HepG2 (cell line): ENCODE results near the gene TXNDC11. TPM values are rescaled to one million over a fixed set of nuclear protein-coding genes. Genes with fewer than 3 reads are reported as not detected.

Source experiments
- BHLHE40 ChIP-seq: IDR thresholded peaks from 2 replicates; pipeline ENCODE4 v1.6.1; 2011; ENCODE audit warnings: low read length, improper control_type of control experiment
- CBX5 ChIP-seq: sonication (generic); formaldehyde crosslinking; IDR thresholded peaks from 2 replicates; pipeline ENCODE4 v1.4.0; 2020; ENCODE audit warnings: missing genetic modification reagents, borderline replicate concordance
- EED ChIP-seq: sonication (generic); formaldehyde crosslinking; IDR thresholded peaks from 2 replicates; pipeline ENCODE4 v1.5.0; 2020; ENCODE audit warnings: mild to moderate bottlenecking, missing genetic modification reagents
- EHMT2 ChIP-seq: fragments of 200-600 bp; sonication (generic); IDR thresholded peaks from 2 replicates; pipeline ENCODE4 v1.7.0; 2017; ENCODE audit warnings: antibody characterized with exemption, low read depth, low read length, borderline replicate concordance
- HMGXB4 ChIP-seq, 2 experiments: sonication (generic) in 1 of 2; formaldehyde crosslinking in 1 of 2; IDR thresholded peaks; 2 replicates each; pipeline versions ENCODE4 v1.4.0 to v1.6.1; 2018 to 2020; ENCODE audit warnings: missing genetic modification reagents in 2 of 2, borderline replicate concordance in 1 of 2, low read depth in 1 of 2, mild to moderate bottlenecking in 1 of 2, missing biosample characterization in 1 of 2
- MED13 ChIP-seq: sonication (generic); formaldehyde crosslinking; IDR thresholded peaks from 2 replicates; pipeline ENCODE4 v1.5.0; 2020; ENCODE audit warnings: missing genetic modification reagents
- NFE2L1 ChIP-seq: sonication (generic); formaldehyde crosslinking; IDR thresholded peaks from 2 replicates; pipeline ENCODE4 v1.4.0; 2020; ENCODE audit warnings: missing genetic modification reagents, mild to moderate bottlenecking, borderline replicate concordance
- NFYC ChIP-seq: IDR thresholded peaks from 2 replicates; pipeline ENCODE4 v1.6.1; 2016; ENCODE audit warnings: missing genetic modification reagents, missing compliant biosample characterization
- PHF21A ChIP-seq: sonication (generic); formaldehyde crosslinking; IDR thresholded peaks from 2 replicates; pipeline ENCODE4 v1.5.0; 2020; ENCODE audit warnings: mild to moderate bottlenecking, missing genetic modification reagents
- RORA ChIP-seq: sonication (generic); formaldehyde crosslinking; IDR thresholded peaks from 2 replicates; pipeline ENCODE4 v1.5.0; 2020; ENCODE audit warnings: mild to moderate bottlenecking, missing genetic modification reagents, moderate library complexity
- TEAD3 ChIP-seq: optimal IDR thresholded peaks from 2 replicates; pipeline ENCODE3; 2016; ENCODE audit warnings: borderline replicate concordance
- YEATS4 ChIP-seq: sonication (generic); formaldehyde crosslinking; IDR thresholded peaks from 2 replicates; pipeline ENCODE4 v1.4.0; 2020; ENCODE audit warnings: missing genetic modification reagents, borderline replicate concordance
- YY1 ChIP-seq: IDR thresholded peaks from 2 replicates; pipeline ENCODE4 v1.6.1; 2011; ENCODE audit warnings: low read length, low read depth, moderate library complexity, mild to moderate bottlenecking; ENCODE audit not compliant: insufficient read depth, insufficient replicate concordance
- ZBTB7A ChIP-seq: sonication (generic); formaldehyde crosslinking; IDR thresholded peaks from 2 replicates; pipeline ENCODE4 v1.8.0; 2022; ENCODE audit warnings: mild to moderate bottlenecking, missing genetic modification reagents
- ZNF136 ChIP-seq: sonication (generic); formaldehyde crosslinking; IDR thresholded peaks from 2 replicates; pipeline ENCODE4 v1.8.1; 2022; ENCODE audit warnings: low read depth, mild to moderate bottlenecking, moderate library complexity, missing genetic modification reagents
- ZNF276 ChIP-seq: sonication (generic); formaldehyde crosslinking; IDR thresholded peaks from 2 replicates; pipeline ENCODE4 v1.4.0; 2020; ENCODE audit warnings: mild to moderate bottlenecking, low read depth, missing genetic modification reagents
- ZNF343 ChIP-seq: sonication (generic); formaldehyde crosslinking; IDR thresholded peaks from 2 replicates; pipeline ENCODE4 v1.4.0; 2020; ENCODE audit warnings: mild to moderate bottlenecking, missing genetic modification reagents
- ZNF382 ChIP-seq: sonication (generic); formaldehyde crosslinking; IDR thresholded peaks from 2 replicates; pipeline ENCODE4 v1.5.0; 2020; ENCODE audit warnings: missing genetic modification reagents, mild to moderate bottlenecking, borderline replicate concordance
- ZNF543 ChIP-seq: sonication (generic); formaldehyde crosslinking; IDR thresholded peaks from 2 replicates; pipeline ENCODE4 v1.4.0; 2020; ENCODE audit warnings: mild to moderate bottlenecking, missing genetic modification reagents
- ZNF569 ChIP-seq: sonication (generic); formaldehyde crosslinking; IDR thresholded peaks from 2 replicates; pipeline ENCODE4 v1.5.0; 2020; ENCODE audit warnings: mild to moderate bottlenecking, missing genetic modification reagents, moderate library complexity, borderline replicate concordance
- ZNF607 ChIP-seq: sonication (generic); formaldehyde crosslinking; IDR thresholded peaks from 2 replicates; pipeline ENCODE4 v1.5.1; 2020; ENCODE audit warnings: missing genetic modification reagents, mild to moderate bottlenecking, borderline replicate concordance
- ZNF724P ChIP-seq: sonication (generic); formaldehyde crosslinking; IDR thresholded peaks from 2 replicates; pipeline ENCODE4 v1.8.0; 2022; ENCODE audit warnings: missing genetic modification reagents, borderline replicate concordance
- ZNF746 ChIP-seq: sonication (generic); formaldehyde crosslinking; IDR thresholded peaks from 2 replicates; pipeline ENCODE4 v1.8.0; 2022; ENCODE audit warnings: mild to moderate bottlenecking, missing genetic modification reagents
- ZNF781 ChIP-seq: sonication (generic); formaldehyde crosslinking; IDR thresholded peaks from 2 replicates; pipeline ENCODE4 v1.5.1; 2020; ENCODE audit warnings: borderline replicate concordance, mild to moderate bottlenecking, missing genetic modification reagents; ENCODE audit errors: not compliant biosample characterization
- polyA plus RNA-seq, 8 experiments: library from polyadenylated mRNA; depleted of rRNA in 3 of 8; stranded (reverse) in 7 of 8; unstranded in 1 of 8; fragments of >200 nt; fragmentation: Illumina TruSeq in 4 of 8; extraction: Trizol in 4 of 8; gene quantifications; 2 replicates each; pipeline versions ENCODE4 v1.2.1 to v1.2.3, GENCODE V29; 2011 to 2016; ENCODE audit warnings: low read depth in 4 of 8, missing spikeins in 1 of 8, mixed read lengths in 1 of 8; ENCODE audit not compliant: insufficient read depth in 1 of 8
- total RNA-seq, 5 experiments: library from RNA; depleted of rRNA; stranded (reverse); fragments of >200 nt; fragmentation: Illumina TruSeq; extraction: Trizol; gene quantifications; 2 replicates each; pipeline ENCODE4 v1.2.3, GENCODE V29; 2016; ENCODE audit warnings: low read depth in 1 of 5

The TXNDC11 gene
- total and polyA plus RNA-seq, 2 of the 13 experiments (the other 11 are each of a cell fraction or from before 2014, with no cell fraction given), result 74.9 to 123 TPM

DNA sequence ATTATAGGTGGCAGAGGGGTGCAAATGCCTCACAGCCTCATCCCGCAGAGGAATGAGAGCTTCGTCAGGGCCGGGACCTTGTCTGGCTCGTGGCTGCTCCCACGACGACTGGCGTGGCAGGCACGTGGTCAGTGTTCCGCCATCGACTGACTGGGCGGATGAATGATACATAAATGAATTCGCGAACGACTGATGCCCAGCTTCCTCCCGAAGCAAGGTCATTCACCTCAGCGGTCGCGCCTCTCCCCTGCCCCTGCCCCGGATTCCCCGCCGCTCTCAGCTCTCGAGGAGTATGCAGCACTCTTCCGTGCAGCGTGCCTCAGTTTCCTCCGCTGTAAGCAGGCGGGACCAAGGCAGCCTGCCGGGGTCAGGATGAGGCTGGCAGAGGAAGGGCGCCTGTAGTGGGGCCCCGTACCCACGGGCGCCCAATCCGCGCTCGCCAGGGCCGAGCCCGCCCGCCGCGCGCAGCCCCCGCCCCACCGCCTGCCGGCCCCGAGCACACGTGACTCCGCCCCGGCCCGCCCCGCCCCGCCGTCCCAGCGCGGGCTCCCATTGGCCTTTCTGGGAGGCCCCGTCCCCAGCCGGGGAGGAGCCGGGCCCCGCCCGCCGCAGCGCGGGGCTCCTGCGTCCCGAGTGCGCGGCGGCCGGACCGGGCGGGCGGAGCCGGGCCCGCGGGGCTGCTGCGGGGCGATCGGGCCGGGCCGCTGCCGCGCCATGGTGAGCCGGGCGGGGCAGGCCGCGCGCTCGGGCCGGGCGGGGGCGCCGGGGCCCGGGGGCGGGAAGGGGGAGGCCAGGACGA, 74.6 kb downstream of the TXNDC11 start, which contains the start of gene SNN (continued):
- TF ChIP-seq ZNF746 (CRISPR knock-in tag) (no peak; the same call in 1 of the 2 replicates), ZNF724P (CRISPR knock-in tag) (0 out of 2 replicates have a peak, but pooled peaks have one; percentile 29), EHMT2 (no peak), ZBTB7A (CRISPR knock-in tag) (peak; percentile 63; the same call in 1 of the 2 replicates), ZNF543 (CRISPR knock-in tag) (0 out of 2 replicates have a peak, but pooled peaks have one; percentile 37), CBX5 (CRISPR knock-in tag) (peak; percentile 23; the same call in 1 of the 2 replicates), BHLHE40 (peak; percentile 64), ZNF781 (CRISPR knock-in tag) (no peak), NFE2L1 (no peak), PHF21A (CRISPR knock-in tag) (no peak; the same call in 1 of the 2 replicates), EED (0 out of 2 replicates have a peak, but pooled peaks have one; percentile 29), HMGXB4 (CRISPR knock-in tag; IDR thresholded peaks at IDR 0.05; ENCODE audit: borderline replicate concordance in 1 of 2, low read depth in 1 of 2) (peak in 1 of 2 experiments; percentile 21; a peak in 1 of 4 replicates), ZNF343 (CRISPR knock-in tag) (peak; percentile 57; the same call in 1 of the 2 replicates), ZNF136 (CRISPR knock-in tag) (no peak), NFYC (CRISPR knock-in tag) (peak; percentile 53), ZNF607 (peak; percentile 52; the same call in 1 of the 2 replicates), RORA (no peak), MED13 (CRISPR knock-in tag) (0 out of 2 replicates have a peak, but pooled peaks have one; percentile 51), YY1 (no peak), ZNF382 (no peak), TEAD3 (CRISPR knock-in tag) (peak; percentile 38), ZNF276 (CRISPR knock-in tag) (peak; percentile 60; the same call in 1 of the 2 replicates), ZNF569 (CRISPR knock-in tag) (no peak), YEATS4 (0 out of 2 replicates have a peak, but pooled peaks have one; percentile 48)
